WTC11 (cell line): ENCODE measurements around the gene PARD6A. TPM values are rescaled to one million over a fixed set of nuclear protein-coding genes. Genes with fewer than 3 reads are reported as not detected.

Experiments used
- ATAC-seq: fragments of 200-7000 bp; cut with Tn5 transposase; 2 replicates; pipeline ENCODE4 v1.10.0; 2021; ENCODE audit warnings: mild to moderate bottlenecking, moderate library complexity
- Bru-seq: library from RNA; stranded (reverse); fragments of 400-500 nt; gene quantifications from one replicate; lab custom pipeline; 2021; lab: Mats Ljungman, UMichigan
- CTCF ChIA-PET: fragments of 300-600 bp; sonication (Branson Sonifier 250); formaldehyde crosslinking; loops from one replicate; lab custom pipeline; 2021; ENCODE audit warnings: antibody characterized with exemption; lab: Charles Lee
- POLR2A ChIA-PET: fragments of 350-600 bp; sonication (Branson Sonifier 250); formaldehyde crosslinking; loops from one replicate; lab custom pipeline; 2021; ENCODE audit warnings: antibody characterized with exemption; lab: Charles Lee
- DNase-seq: peaks from one replicate; pipeline ENCODE4 v3.0.0; 2021; ENCODE audit warnings: low spot score
- H3K27ac Mint-ChIP-seq: 2 replicates; pipeline ENCODE4 v1.8.0; 2021; ENCODE audit warnings: mixed read lengths
- H3K27me3 Mint-ChIP-seq: 2 replicates; pipeline ENCODE4 v1.8.0; 2021; ENCODE audit warnings: low read depth, mild to moderate bottlenecking, moderate library complexity, mixed read lengths
- H3K36me3 Mint-ChIP-seq: 2 replicates; pipeline ENCODE4 v1.8.0; 2021; ENCODE audit warnings: mixed read lengths
- H3K4me1 Mint-ChIP-seq: 2 replicates; pipeline ENCODE4 v1.8.0; 2022; ENCODE audit warnings: mixed read lengths
- H3K4me3 Mint-ChIP-seq: 2 replicates; pipeline ENCODE4 v1.8.0; 2021; ENCODE audit warnings: mild to moderate bottlenecking, moderate library complexity, mixed read lengths
- H3K9me3 Mint-ChIP-seq: 2 replicates; pipeline ENCODE4 v1.8.0; 2021; ENCODE audit warnings: mixed read lengths
- CREM ChIP-seq: sonication (generic); formaldehyde crosslinking; IDR thresholded peaks from 2 replicates; pipeline ENCODE4 v1.8.1; 2022; ENCODE audit warnings: mild to moderate bottlenecking, missing genetic modification reagents, moderate library complexity
- E2F4 ChIP-seq: sonication (generic); formaldehyde crosslinking; IDR thresholded peaks from 2 replicates; pipeline ENCODE4 v1.8.1; 2022; ENCODE audit warnings: low read depth, mild to moderate bottlenecking, moderate library complexity, missing genetic modification reagents, borderline replicate concordance
- E2F5 ChIP-seq: sonication (generic); formaldehyde crosslinking; IDR thresholded peaks from 2 replicates; pipeline ENCODE4 v1.8.1; 2022; ENCODE audit warnings: mild to moderate bottlenecking, moderate library complexity, missing genetic modification reagents
- EMX1 ChIP-seq: fragments of 250-450 bp; sonication (Bioruptor Pico); IDR thresholded peaks from 2 replicates; pipeline ENCODE4 v1.8.0; 2021; ENCODE audit warnings: mild to moderate bottlenecking
- ETV6 ChIP-seq: sonication (generic); formaldehyde crosslinking; IDR thresholded peaks from 2 replicates; pipeline ENCODE4 v1.8.1; 2022; ENCODE audit warnings: mild to moderate bottlenecking, missing genetic modification reagents
- FOXK1 ChIP-seq: sonication (generic); formaldehyde crosslinking; IDR thresholded peaks from 2 replicates; pipeline ENCODE4 v1.8.0; 2022; ENCODE audit warnings: mild to moderate bottlenecking, moderate library complexity, missing genetic modification reagents
- FOXP4 ChIP-seq: sonication (generic); formaldehyde crosslinking; IDR thresholded peaks from 2 replicates; pipeline ENCODE4 v1.8.0; 2022; ENCODE audit warnings: mild to moderate bottlenecking, missing genetic modification reagents
- GABPB1 ChIP-seq: sonication (generic); formaldehyde crosslinking; IDR thresholded peaks from 2 replicates; pipeline ENCODE4 v1.8.1; 2023; ENCODE audit warnings: mild to moderate bottlenecking, missing genetic modification reagents
- GRHL2 ChIP-seq: fragments of 250-450 bp; sonication (Bioruptor Pico); IDR thresholded peaks from 2 replicates; pipeline ENCODE4 v1.8.0; 2022; ENCODE audit warnings: mild to moderate bottlenecking, moderate library complexity; ENCODE audit not compliant: insufficient replicate concordance, severe bottlenecking
- HMGXB4 ChIP-seq: sonication (generic); formaldehyde crosslinking; IDR thresholded peaks from 2 replicates; pipeline ENCODE4 v1.8.1; 2023; ENCODE audit warnings: mild to moderate bottlenecking, moderate library complexity, missing genetic modification reagents
- KAT7 ChIP-seq: sonication (generic); formaldehyde crosslinking; IDR thresholded peaks from 2 replicates; pipeline ENCODE4 v1.8.1; 2023; ENCODE audit warnings: missing genetic modification reagents, mild to moderate bottlenecking, borderline replicate concordance
- MYBL2 ChIP-seq: sonication (generic); formaldehyde crosslinking; IDR thresholded peaks from 2 replicates; pipeline ENCODE4 v1.8.1; 2023; ENCODE audit warnings: mild to moderate bottlenecking, moderate library complexity, missing genetic modification reagents
- NFYB ChIP-seq: sonication (generic); formaldehyde crosslinking; conservative IDR thresholded peaks from 2 replicates; pipeline ENCODE4 v1.8.0; 2022; ENCODE audit warnings: low read depth, missing genetic modification reagents
- SP1 ChIP-seq: sonication (generic); formaldehyde crosslinking; conservative IDR thresholded peaks from 2 replicates; pipeline ENCODE4 v1.8.1; 2022; ENCODE audit warnings: missing genetic modification reagents
- TCF7 ChIP-seq: sonication (generic); formaldehyde crosslinking; IDR thresholded peaks from 2 replicates; pipeline ENCODE4 v1.8.0; 2022; ENCODE audit warnings: mild to moderate bottlenecking, low read depth, missing genetic modification reagents, moderate library complexity
- USF2 ChIP-seq: sonication (generic); formaldehyde crosslinking; IDR thresholded peaks from 2 replicates; pipeline ENCODE4 v1.8.1; 2023; ENCODE audit warnings: mild to moderate bottlenecking, missing genetic modification reagents, moderate library complexity
- ZBTB21 ChIP-seq: sonication (generic); formaldehyde crosslinking; IDR thresholded peaks from 2 replicates; pipeline ENCODE4 v1.8.1; 2023; ENCODE audit warnings: mild to moderate bottlenecking, missing genetic modification reagents, borderline replicate concordance
- ZNF219 ChIP-seq: sonication (generic); formaldehyde crosslinking; IDR thresholded peaks from 2 replicates; pipeline ENCODE4 v1.8.0; 2023; ENCODE audit warnings: missing genetic modification reagents, mild to moderate bottlenecking, borderline replicate concordance
- ZNF416 ChIP-seq: fragments of 250-450 bp; sonication (Bioruptor Pico); IDR thresholded peaks from 2 replicates; pipeline ENCODE4 v1.9.0; 2021; ENCODE audit warnings: mild to moderate bottlenecking, inconsistent platforms
- ZNF532 ChIP-seq: fragments of 250-450 bp; sonication (Bioruptor Pico); IDR thresholded peaks from 2 replicates; pipeline ENCODE4 v1.9.0; 2021; ENCODE audit warnings: mild to moderate bottlenecking, borderline replicate concordance
- long read RNA-seq, 3 experiments: library from RNA in 1 of 3; library from capped mRNA in 1 of 3; library from polyadenylated mRNA in 1 of 3; unstranded in 2 of 3; stranded (forward) in 1 of 3; transcript quantifications; one replicate each; pipeline ENCODE4 v2.0.0, GENCODE V29; 2021
- total RNA-seq: library from RNA; stranded (reverse); gene quantifications from 3 replicates; pipeline ENCODE4 v1.2.3, GENCODE V29; 2021

PARD6A gene
- 17.1 to 18.5 TPM (median 17.4 TPM) in 3 replicates for total RNA-seq
- Bru-seq, nascent RNA: percentile 42 among the genes with signal in this experiment
- long read RNA-seq, experiment 1, transcript PARD6A-202 (3 exons, 1,260 nt): major isoform, 30 of 50 reads
- long read RNA-seq, experiment 1, partial matches to known transcripts: 4 of 50 reads
- long read RNA-seq, experiment 1, other reads (novel, unspliced or antisense): 11 of 50 reads
- long read RNA-seq, experiment 2, transcript PARD6A-202 (3 exons, 1,260 nt): major isoform, 17 of 28 reads
- long read RNA-seq, experiment 2, partial matches to known transcripts: 4 of 28 reads
- long read RNA-seq, experiment 2, other reads (novel, unspliced or antisense): 4 of 28 reads
- long read RNA-seq, experiment 3, partial matches to known transcripts: 1 of 9 reads
- long read RNA-seq, experiment 3, other reads (novel, unspliced or antisense): 3 of 9 reads

GRCh38 chr16:67660564-67661028, at the start of gene PARD6A:
PARD6A (plus strand) TSS chr16:67660960; CDS start chr16:67661039, 79 bp downstream.
- Mint-ChIP-seq H3K9me3 (no peaks in the 10 kb centered on the region), H3K4me3 (peak within 1 kb of the TSS; percentile 91), H3K4me1 (peaks cover 19% of the 10 kb centered on the region), H3K27ac (peak within 1 kb of the TSS; percentile 98), H3K36me3 (0 out of 2 replicates have a peak, but pooled peaks cover 1% of the 10 kb centered on the region), H3K27me3 (peaks cover 5% of the 10 kb centered on the region)
- TF ChIP-seq MYBL2 (CRISPR knock-in tag): no peak
- TF ChIP-seq ZNF219 (CRISPR knock-in tag): no peak
- 0 out of 2 replicates have a peak, but pooled peaks have one; percentile 8 for TF ChIP-seq FOXK1 (CRISPR knock-in tag)
- no peak for TF ChIP-seq EMX1 (CRISPR knock-in tag)
- TF ChIP-seq GABPB1 (CRISPR knock-in tag): peak; percentile 91
- peak; percentile 83 for TF ChIP-seq SP1 (CRISPR knock-in tag)
- TF ChIP-seq FOXP4 (CRISPR knock-in tag): peak; percentile 86; the same call in 1 of the 2 replicates
- TF ChIP-seq TCF7 (CRISPR knock-in tag): no peak
- TF ChIP-seq ZNF532 (CRISPR knock-in tag): no peak
- no peak for TF ChIP-seq E2F5
- peak; percentile 43 for TF ChIP-seq USF2 (CRISPR knock-in tag)
- TF ChIP-seq ZBTB21 (CRISPR knock-in tag): peak; percentile 95
- TF ChIP-seq CREM: peak; percentile 94
- peak; percentile 20; the same call in 1 of the 2 replicates for TF ChIP-seq ETV6 (CRISPR knock-in tag)
- peak; percentile 48; the same call in 1 of the 2 replicates for TF ChIP-seq NFYB
- ATAC-seq (peak; percentile 72), DNase-seq (peak; percentile 96)
- ChIA-PET CTCF (interaction anchor here (0.8 to 10.3 kb wide), 22 partner anchors 9 to 404 kb away, joined by 3 to 137 read pairs (median 5); partner anchors contain the start of genes CARMIL2, LCAT, RANBP10 and RIPOR1), POLR2A (interaction anchor here (1.0 to 2.5 kb wide), 4 partner anchors 12 to 275 kb away, joined by 3 to 9 read pairs (median 4); no protein-coding TSS in a partner anchor)

GRCh38 chr16:67613808-67614207, 47.0 kb upstream of the PARD6A start:
- ChIA-PET CTCF (interaction anchor here (0.6 to 2.3 kb wide), 15 partner anchors 10 to 93 kb away, joined by 3 to 17 read pairs (median 4); no protein-coding TSS in a partner anchor), POLR2A (interaction anchor here (1.4 kb wide), 1 partner anchor 52 kb away, joined by 3 read pairs; the partner anchor contains the start of gene CTCF)
- Mint-ChIP-seq H3K9me3 (no peaks in the 10 kb centered on the region), H3K27me3 (no peaks in the 10 kb centered on the region), H3K36me3 (peaks cover 47% of the 10 kb centered on the region), H3K4me1 (no peaks in the 10 kb centered on the region), H3K27ac (no peak overlapping the region), H3K4me3 (no peak overlapping the region)
- peak; percentile 73 for DNase-seq
- peak; percentile 80 for ATAC-seq
- TF ChIP-seq ZNF416: no peak
- no peak for TF ChIP-seq KAT7 (CRISPR knock-in tag)
- TF ChIP-seq GRHL2 (CRISPR knock-in tag): no peak
- TF ChIP-seq E2F4 (CRISPR knock-in tag): no peak
- TF ChIP-seq HMGXB4 (CRISPR knock-in tag): no peak; the same call in 1 of the 2 replicates
